GM11168 (cell line): Measurements from ENCODE around the gene RSF1.
"Not testable (repeated sequence)": the region's sequence is repeated elsewhere in the genome, so short reads cannot be mapped to it uniquely, and the experiment has no call there.

ENCODE experiments used
- in situ Hi-C: fragments of 300-500 bp; cut with MboI; formaldehyde crosslinking; loops from one replicate; pipeline ENCODE4 v1.12.0; 2022; ENCODE audit warnings: low sequenced_read_pairs; ENCODE audit not compliant: unreplicated experiment

The RSF1 gene, protein sequence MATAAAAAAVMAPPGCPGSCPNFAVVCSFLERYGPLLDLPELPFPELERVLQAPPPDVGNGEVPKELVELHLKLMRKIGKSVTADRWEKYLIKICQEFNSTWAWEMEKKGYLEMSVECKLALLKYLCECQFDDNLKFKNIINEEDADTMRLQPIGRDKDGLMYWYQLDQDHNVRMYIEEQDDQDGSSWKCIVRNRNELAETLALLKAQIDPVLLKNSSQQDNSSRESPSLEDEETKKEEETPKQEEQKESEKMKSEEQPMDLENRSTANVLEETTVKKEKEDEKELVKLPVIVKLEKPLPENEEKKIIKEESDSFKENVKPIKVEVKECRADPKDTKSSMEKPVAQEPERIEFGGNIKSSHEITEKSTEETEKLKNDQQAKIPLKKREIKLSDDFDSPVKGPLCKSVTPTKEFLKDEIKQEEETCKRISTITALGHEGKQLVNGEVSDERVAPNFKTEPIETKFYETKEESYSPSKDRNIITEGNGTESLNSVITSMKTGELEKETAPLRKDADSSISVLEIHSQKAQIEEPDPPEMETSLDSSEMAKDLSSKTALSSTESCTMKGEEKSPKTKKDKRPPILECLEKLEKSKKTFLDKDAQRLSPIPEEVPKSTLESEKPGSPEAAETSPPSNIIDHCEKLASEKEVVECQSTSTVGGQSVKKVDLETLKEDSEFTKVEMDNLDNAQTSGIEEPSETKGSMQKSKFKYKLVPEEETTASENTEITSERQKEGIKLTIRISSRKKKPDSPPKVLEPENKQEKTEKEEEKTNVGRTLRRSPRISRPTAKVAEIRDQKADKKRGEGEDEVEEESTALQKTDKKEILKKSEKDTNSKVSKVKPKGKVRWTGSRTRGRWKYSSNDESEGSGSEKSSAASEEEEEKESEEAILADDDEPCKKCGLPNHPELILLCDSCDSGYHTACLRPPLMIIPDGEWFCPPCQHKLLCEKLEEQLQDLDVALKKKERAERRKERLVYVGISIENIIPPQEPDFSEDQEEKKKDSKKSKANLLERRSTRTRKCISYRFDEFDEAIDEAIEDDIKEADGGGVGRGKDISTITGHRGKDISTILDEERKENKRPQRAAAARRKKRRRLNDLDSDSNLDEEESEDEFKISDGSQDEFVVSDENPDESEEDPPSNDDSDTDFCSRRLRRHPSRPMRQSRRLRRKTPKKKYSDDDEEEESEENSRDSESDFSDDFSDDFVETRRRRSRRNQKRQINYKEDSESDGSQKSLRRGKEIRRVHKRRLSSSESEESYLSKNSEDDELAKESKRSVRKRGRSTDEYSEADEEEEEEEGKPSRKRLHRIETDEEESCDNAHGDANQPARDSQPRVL (N-terminal part only)

DNA sequence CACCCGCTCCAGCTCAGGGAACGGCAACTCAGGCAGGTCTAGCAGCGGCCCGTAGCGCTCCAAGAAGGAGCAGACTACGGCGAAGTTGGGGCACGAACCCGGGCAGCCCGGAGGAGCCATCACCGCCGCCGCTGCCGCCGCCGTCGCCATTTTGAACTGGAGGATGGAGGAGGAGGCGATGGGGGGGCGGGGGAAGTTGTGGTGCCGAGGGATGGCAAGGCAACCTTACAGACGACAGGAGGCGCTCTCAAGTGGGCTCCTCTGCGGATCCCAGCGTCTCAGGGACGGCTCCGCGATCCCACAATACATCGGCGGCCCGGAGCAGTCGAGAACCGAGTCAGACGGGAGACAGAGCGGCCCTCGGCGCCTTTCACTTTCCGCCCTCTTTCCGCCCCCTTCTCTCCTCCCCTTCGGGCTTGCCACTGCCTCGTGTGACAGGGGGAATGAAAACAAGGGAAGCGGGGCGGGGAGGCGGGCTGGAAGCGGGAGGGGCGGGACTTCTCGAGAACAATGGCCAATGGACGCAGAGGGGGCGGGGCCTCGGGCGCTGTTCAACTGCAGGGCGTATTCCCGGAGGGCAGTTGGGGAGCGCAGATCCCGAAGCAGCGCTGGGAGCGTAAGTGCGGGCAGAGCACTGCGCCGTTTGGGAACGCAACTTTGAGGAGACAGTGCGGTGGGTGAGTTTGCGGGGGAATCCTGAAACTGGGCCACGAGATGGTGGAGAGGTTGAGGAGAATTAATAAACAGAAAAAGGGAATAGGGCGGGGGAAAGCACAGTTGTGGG lies at the start of gene RSF1, which contains the start of gene AAMDC:
Gene RSF1 (minus strand): TSS at position 158 of the 784 bp plus-strand sequence. CDS start 8 bp downstream, at position 150.
Gene AAMDC (plus strand): TSS at position 580 of the 784 bp plus-strand sequence. CDS start 21,353 bp downstream, outside the sequence.
- in situ Hi-C loops: no loop called here

DNA sequence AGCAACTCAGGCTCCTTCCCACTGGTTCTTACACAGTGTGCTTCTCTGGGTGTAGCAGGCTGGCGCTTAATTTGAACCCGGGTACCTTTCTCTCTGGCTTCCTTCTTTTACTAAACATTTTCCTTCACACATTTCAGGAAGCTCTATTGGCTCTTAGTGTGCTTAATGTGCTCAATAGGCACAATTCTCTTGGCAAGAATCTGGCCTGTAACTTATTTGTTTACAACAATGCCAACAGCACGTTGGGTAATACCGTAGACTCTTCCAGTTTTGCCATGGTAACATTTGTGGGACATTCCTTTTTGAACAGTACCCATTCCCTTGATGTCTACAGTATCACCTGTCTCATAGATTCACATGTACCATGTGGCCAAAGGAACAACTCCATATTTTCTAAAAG lies 48.2 kb upstream of the RSF1 start:
- in situ Hi-C loops: no loop called here

DNA sequence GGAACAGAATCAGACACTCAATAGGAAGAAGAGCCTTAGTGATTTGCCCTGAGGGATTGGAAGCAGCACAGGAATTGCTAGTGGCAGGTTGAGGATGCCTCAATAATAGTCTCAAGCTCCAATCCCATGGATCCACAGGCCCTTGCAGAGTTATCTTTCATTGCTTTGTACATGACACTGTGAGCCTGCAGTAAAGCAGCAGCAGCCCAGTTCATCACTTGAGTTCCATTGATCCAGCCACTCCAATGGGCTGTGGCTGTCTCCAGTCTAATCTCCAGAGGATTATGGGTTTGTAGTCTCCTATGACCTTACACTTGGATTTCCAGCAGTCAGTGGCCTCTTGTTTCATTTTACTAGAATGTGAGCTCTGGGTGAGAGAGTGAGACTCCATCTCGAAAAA lies 45.8 kb upstream of the RSF1 start:
- in situ Hi-C loops: no loop called here

DNA sequence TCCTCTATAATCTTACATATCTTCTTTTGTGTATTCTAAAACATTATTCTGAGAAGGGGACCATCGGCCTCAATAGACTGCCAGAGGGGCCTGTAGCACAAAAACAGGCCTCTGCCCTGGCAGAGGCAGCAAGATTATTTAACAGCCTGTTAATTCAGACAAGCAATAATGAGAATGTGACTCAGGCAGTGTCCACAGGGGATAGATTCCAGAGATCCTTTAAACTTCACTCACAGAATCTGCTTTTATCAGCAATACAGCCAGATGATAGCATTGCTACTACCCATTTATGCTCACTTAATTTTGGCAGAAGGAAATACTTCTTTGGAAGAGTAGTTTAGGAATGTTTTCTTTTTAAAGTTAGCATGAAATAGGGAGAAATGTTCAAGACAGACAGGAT lies 45.3 kb upstream of the RSF1 start:
- in situ Hi-C loops: no loop called here

DNA sequence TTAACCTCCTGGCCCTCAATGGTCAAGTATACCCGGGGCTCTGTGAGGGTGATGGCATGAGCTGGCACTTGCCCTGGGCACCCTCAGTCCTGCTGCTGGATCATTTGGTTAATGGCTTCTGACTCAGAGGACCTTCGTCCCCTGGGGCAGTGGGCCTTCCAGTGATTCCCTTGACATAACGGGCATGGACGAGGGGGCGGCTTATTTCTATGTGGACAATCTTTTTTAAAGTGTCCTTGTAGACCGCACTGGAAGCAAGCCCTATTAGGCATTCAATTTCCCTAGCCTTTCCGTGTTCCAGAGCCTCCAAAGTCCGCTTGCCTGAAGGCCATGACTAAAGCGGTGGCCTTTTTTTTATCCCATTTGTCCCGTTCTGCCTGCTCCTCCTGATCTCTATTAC lies 40.9 kb upstream of the RSF1 start:
- in situ Hi-C loops: not testable (repeated sequence)

DNA sequence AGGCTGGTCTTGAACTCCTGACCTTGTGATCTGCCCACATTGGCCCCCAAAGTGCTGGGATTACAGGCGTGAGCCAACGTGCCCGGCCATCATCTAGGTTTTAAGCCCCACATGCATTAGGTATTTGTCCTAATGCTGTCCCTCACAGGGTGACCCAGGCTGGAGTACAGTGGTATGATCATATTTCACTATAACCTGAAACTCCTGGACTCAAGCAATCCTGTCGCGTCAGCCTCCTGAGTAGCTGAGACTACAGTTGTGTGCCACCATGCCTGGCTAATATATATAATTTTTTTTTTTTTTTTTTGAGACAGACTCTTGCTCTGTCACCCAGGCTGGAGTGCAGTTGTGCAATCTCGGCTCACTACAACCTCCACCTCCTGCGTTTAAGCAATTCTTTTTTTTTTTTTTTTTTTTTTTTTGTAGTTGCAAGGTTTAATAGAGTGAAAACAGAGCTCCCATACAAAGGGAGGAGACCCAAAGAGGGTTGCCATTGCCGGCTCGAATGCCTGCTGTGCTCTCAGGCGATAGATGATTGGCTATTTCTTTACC lies 37.5 kb upstream of the RSF1 start:
- in situ Hi-C loops: not testable (repeated sequence)

DNA sequence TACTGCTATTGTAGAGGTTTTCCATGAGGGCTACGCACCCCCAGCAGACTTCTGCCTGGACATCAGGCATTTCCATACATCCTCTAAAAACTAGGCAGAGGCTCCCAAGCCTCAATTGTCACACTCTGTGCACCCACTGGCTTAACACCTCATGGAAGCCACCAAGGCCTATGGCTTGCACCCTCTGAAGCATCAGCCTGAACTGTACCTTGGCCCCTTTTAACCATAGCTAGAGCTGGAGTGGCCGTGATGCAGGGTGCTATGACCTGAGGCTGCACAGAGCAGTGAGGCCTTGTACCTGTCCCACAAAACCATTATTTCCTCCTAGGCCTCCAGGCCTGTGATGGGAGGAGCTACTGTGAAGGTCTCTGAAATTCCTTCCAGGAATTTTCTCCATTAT lies 34.3 kb upstream of the RSF1 start:
- in situ Hi-C loops: no loop called here

DNA sequence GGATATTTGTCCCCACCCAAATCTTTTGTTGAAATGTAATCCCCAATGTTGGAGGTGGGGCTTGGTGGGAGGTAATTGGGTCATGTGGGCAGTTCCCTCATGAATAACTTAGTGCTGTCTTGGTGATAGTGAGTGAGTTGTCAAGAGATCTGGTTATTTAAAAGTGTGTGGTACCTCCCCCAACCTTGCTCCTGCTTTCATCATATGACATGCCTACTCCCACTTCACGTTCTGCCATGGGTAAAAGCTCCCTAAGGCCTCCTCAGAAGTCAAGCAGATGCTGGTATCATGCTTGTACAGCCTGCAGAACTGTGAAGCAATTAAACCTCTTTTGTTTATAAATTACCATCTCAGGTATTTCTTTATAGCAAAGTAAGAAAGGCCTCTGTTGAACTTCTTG lies 31.0 kb upstream of the RSF1 start:
- in situ Hi-C loops: no loop called here

DNA sequence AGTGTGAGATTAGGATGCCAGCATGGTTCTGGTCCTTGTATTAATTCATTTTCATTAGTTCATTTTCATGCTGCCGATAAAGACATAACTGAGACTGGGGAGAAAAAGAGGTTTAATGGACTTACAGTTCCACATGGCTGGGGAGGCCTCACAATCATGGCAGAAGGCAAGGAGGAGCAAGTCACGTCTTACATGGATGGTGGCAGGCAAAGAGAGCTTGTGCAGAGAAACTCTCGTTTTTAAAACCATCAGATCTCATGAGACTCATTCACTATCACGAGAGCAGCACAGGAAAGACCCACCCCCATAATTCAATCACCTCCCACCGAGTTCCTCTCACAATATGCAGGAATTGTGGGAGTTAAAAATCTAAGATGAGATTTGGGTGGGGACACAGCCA lies 23.2 kb upstream of the RSF1 start:
- in situ Hi-C loops: not testable (repeated sequence)

DNA sequence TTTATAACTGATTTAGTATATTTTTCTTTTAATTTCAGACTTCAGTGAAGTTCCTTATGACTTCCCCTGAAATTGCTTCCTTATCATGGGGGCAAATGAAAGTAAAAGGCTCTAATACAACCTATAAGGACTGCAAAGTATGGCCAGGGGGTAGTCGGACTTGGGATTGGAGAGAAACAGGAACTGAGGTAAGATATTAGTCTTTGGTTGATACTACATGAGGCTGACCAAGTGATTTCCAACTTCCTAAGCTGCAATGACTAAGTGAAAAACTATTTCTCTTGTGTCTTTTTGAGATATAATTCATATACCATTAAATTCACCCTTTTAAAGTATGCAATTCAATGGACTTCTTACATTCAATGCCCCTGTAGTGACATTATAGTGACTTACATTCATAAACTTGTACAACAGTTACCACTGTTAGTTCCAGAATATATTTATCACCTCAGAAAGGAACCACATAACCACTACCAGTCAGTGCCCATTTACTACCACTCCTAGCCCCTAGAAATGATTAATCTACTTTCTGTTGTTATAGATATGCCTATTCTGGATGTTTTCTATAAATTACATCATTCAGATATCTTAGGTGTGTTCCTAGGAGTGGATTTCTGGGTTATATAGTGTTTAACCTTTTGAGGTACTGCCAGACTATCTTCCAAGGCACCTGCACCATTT lies 22.1 kb upstream of the RSF1 start:
- in situ Hi-C loops: no loop called here

DNA sequence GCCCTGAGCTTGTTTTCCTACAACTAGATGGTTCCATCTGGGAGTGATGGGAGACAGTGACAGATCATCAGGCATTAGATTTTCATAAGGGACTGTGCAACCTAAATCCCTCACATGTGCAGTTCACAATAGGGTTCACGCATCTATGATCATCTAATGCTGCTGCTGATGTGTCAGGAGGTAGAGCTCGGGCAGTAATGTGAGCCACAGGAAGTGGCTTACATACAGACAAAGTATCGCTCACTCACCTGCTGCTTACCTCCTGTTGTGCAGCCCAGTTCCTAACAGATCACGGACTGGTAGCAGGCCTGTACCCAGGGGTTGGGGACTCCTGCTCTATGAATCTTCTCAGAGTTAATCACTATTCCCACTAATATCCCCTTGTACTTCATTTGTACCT lies 12.8 kb upstream of the RSF1 start:
- in situ Hi-C loops: no loop called here

DNA sequence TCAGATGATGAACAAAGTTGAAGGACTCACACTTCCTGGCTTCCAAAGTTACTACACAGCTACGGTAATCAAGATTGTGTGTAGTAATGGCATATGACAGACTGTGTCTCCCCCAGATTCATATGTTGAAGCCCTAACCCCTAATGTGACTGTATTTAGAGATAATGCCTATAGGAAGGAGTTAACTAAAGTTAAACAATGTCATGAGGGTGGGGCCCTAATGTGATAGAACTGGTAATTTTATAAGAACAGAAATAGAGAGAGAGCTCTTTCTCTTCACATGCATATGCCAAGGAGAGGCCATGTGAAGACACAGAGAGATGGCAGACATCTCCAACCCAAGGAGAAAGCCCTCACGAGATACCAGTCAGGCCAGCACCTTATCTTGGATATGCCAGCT lies 8.4 kb upstream of the RSF1 start:
- in situ Hi-C loops: no loop called here

DNA sequence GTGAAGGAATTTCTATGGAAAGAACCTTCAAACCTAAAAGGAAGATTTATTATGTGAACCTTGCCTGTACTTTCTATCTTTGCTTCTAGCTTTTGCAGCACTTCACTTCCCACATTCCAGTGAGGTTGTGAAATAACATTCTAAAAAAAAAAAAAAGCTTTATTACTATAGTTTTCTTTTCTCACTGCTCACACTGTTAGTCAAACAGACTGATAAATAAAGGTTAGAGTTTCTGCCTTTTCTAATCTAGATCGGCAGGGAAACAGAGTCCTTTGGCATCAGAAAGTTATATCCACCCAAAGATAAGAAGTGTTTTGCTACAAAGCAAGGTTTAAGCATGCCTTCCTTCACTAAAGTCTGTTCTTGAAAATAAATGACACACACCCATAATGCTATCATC lies 3.3 kb upstream of the RSF1 start:
- in situ Hi-C loops: no loop called here

DNA sequence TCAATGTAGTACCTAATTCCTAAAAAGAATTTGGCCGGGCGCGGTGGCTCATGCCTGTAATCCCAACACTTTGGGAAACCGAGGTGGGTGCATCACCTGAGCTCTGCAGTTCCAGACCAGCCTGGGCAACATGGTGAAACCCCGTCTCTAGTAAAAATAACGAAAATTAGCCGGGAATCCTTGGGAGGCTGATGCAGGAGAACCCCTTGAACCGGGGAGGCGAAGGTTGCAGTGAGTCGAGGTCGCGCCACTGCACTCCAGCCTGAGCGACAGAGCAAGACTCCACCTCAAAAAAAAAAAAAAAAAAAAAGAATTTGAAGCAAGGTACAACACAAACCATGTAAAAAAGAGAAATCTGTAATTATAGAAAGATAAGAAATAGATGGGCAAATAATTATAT lies 1.6 kb upstream of the RSF1 start:
- in situ Hi-C loops: not testable (repeated sequence)

DNA sequence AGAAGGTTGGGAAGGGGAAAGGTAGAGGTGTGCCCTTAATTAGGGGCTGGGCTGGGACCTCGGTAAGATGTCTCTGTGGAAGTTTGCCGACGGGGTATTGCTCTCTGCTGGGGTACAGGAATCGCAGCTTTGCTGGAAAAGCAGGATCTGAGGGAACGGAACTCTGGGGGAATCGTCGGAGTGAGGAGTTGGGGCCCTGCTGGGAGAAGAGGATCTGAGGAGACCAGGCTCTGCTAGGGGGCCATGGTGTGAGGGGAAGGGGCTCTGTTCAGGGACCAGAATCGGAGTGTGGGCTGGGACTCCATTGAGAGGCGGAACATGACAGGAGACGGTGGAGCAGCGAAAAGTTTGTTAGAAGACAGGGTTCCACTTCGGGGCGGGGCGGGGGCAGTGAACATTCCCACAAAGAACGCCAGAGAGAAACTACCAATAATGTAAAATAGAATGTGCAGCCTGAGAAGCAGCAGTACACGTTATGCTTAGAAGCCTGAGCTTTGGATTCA lies 878 bp upstream of the RSF1 start:
- in situ Hi-C loops: no loop called here

DNA sequence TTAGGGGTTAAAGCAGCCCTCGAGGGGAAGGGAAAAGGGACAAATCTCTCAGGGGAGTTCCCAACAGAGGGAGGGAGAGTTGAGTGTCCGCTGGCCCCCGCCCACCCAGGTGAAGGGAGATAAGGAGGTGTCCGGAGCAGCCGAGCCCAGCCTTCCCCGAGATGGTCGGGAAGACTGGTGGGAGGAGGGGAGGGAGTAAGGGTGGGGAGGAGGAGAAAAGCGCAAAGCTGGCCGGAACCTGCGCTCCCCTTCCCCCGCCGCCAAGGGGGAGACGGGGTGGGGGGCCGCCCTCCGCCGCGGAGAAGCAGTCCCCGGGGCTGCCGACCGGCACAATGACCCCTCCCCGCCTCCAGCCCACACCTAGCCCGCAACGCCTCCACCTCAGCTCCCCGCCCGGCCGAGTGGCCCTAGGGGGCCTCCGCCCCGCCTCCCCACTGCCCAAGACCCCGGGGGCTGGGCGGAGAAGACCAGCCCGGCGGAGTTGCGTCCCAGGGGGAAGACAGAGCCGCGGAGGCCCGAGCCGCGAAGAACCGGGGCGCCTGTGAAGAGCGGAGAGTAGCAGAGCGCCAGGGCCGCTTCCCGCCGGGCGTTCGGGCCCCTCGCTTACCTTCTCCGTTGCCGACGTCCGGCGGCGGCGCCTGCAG lies 479 bp downstream of the RSF1 start:
- in situ Hi-C loops: no loop called here

DNA sequence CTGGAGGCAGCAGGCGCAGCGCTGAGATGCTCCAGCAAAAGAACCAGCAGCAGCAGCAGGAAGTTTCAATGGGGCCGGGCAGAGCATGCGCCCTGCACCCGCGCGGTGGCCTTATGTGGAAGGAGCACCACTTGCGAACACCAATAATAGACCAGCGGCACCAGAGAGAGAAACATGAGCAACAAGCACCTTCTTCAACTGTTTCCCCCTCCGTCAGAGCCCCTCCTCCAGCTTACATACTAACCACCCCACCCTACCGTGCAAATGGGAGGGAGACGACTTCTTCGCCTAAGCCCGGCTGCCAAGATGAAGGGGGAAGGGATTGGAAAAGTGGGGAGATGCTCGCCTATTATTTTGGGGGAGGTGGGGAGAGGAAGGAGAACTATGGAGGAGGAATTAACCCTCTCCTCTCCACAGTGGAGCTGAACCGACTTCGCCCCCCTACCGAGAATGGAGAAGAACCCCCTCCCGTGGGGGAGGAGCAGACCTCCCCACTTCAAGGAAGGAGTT lies 1.1 kb downstream of the RSF1 start:
- in situ Hi-C loops: no loop called here

DNA sequence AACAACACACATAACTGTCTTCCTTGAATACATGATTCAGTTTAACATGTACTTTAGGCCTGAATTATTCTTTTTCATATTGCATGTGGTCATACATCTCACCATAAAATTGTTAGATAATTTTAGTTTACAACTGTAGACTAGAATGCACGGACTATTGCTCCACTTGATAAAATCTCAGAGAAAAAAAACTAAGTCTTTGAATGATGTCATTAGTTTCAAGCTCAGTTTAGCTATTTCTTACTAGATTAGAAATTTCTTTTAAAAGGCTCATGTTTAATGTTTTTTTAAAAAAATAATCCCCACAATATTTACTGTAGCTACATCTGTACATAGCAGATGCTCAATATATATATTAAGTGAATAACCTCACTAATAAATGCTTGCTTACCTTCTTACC lies 5.1 kb downstream of the RSF1 start:
- in situ Hi-C loops: no loop called here
